Right atrium auricular region (tissue), 2 donors: ENCODE data around the gene DDIAS. TPM values are rescaled to one million over a fixed set of nuclear protein-coding genes. Genes with fewer than 3 reads are reported as not detected.

Source experiments
- DNase-seq: peaks from one replicate; pipeline ENCODE4 v3.0.0-alpha.2; 2019; ENCODE audit warnings: low spot score
- H3K27ac ChIP-seq, 2 donors: fragments of 200-600 bp; sonication (generic); 1 replicate in 1 of 2; 2 replicates in 1 of 2; pipeline ENCODE4 v1.5.1; 2016 to 2019
- H3K27me3 ChIP-seq, 2 donors: fragments of 200-600 bp; sonication (generic); one replicate each; pipeline versions ENCODE4 v1.5.1 to v1.6.0; 2017 to 2019
- H3K36me3 ChIP-seq: fragments of 200-600 bp; sonication (generic); one replicate; pipeline ENCODE4 v1.5.1; 2016
- H3K4me1 ChIP-seq, 2 donors: fragments of 200-600 bp; sonication (generic); one replicate each; pipeline versions ENCODE4 v1.5.1 to v1.6.0; 2017 to 2019
- H3K4me3 ChIP-seq, 2 donors: fragments of 200-600 bp; sonication (generic); 1 replicate in 1 of 2; 2 replicates in 1 of 2; pipeline ENCODE4 v1.5.1; 2017 to 2019; ENCODE audit warnings: mild to moderate bottlenecking in 1 of 2, moderate library complexity in 1 of 2
- H3K9me3 ChIP-seq, 2 donors: fragments of 200-600 bp; sonication (generic); one replicate each; pipeline ENCODE4 v1.5.1; 2019
- CTCF ChIP-seq, 2 donors: fragments of 200-600 bp; sonication (generic); IDR thresholded peaks; one replicate each; pipeline ENCODE4 v1.5.1; 2019; ENCODE audit warnings: antibody characterized with exemption in 2 of 2
- total RNA-seq, 2 donors: library from RNA; depleted of rRNA; stranded (reverse); fragments of >200 nt; gene quantifications; one replicate each; pipeline ENCODE4 v1.1.0, GENCODE V29; 2016

The DDIAS gene
- total RNA-seq, 2 donors from 2014 or later: 0.55 to 2.0 TPM

GRCh38 chr11:82924522-82925224, 23.1 kb downstream of the DDIAS start:
- DNase-seq: no peak

GRCh38 chr11:82927264-82927880, 25.8 kb downstream of the DDIAS start:
- Histone ChIP-seq H3K9me3 (no peaks in the 10 kb centered on the region), H3K27me3 (no peaks in the 10 kb centered on the region), H3K27ac (no peak overlapping the region), H3K4me1 (no peaks in the 10 kb centered on the region), H3K36me3 (no peaks in the 10 kb centered on the region), H3K4me3 (no peak overlapping the region)
- peak; percentile 79 to 84 for TF ChIP-seq CTCF (IDR thresholded peaks at IDR 0.05)
- no peak for DNase-seq

More at GRCh38 chr11:82924522-82925224, 23.1 kb downstream of the DDIAS start:
- H3K36me3 ChIP-seq: no peaks in the 10 kb centered on the region
- TF ChIP-seq CTCF (IDR thresholded peaks at IDR 0.05): no peak
- H3K4me3 ChIP-seq: no peak overlapping the region
- no peaks in the 10 kb centered on the region for H3K4me1 ChIP-seq
- H3K9me3 ChIP-seq: no peaks in the 10 kb centered on the region
- H3K27ac ChIP-seq: no peak overlapping the region
- H3K27me3 ChIP-seq: no peaks in the 10 kb centered on the region

- Histone ChIP-seq H3K4me1 (no peaks in the 10 kb centered on the region), H3K36me3 (no peaks in the 10 kb centered on the region), H3K9me3 (no peaks in the 10 kb centered on the region), H3K27me3 (no peaks in the 10 kb centered on the region), H3K27ac (no peak overlapping the region), H3K4me3 (no peak overlapping the region)
- DNase-seq: no peak
- TF ChIP-seq CTCF (IDR thresholded peaks at IDR 0.05): no peak
These were observed 27.6 kb downstream of the DDIAS start for GRCh38 chr11:82929121-82929520.

GRCh38 chr11:82930229-82930628, 28.7 kb downstream of the DDIAS start:
- H3K27ac ChIP-seq: no peak overlapping the region
- DNase-seq: no peak
- no peaks in the 10 kb centered on the region for H3K36me3 ChIP-seq
- H3K4me1 ChIP-seq: no peaks in the 10 kb centered on the region
- H3K27me3 ChIP-seq: no peaks in the 10 kb centered on the region
- H3K9me3 ChIP-seq: no peaks in the 10 kb centered on the region
- H3K4me3 ChIP-seq: no peak overlapping the region
- TF ChIP-seq CTCF (IDR thresholded peaks at IDR 0.05): no peak

- no peak for TF ChIP-seq CTCF (IDR thresholded peaks at IDR 0.05)
- H3K9me3 ChIP-seq: no peaks in the 10 kb centered on the region
- H3K36me3 ChIP-seq: no peaks in the 10 kb centered on the region
These were observed 29.2 kb downstream of the DDIAS start for GRCh38 chr11:82930734-82931133.

More at GRCh38 chr11:82930734-82931133, 29.2 kb downstream of the DDIAS start:
- Histone ChIP-seq H3K4me1 (no peaks in the 10 kb centered on the region), H3K27ac (no peak overlapping the region), H3K27me3 (no peaks in the 10 kb centered on the region), H3K4me3 (no peak overlapping the region)
- DNase-seq: no peak
